Endometrial microvascular endothelial cells (primary cell): ENCODE results near the gene BAHD1. TPM values are rescaled to one million over a fixed set of nuclear protein-coding genes. Genes with fewer than 3 reads are reported as not detected.

Experiments
- in situ Hi-C: cut with HindIII; loops from 2 replicates; pipeline ENCODE4 v1.10.0; 2017; ENCODE audit warnings: low sequenced_read_pairs, low pct_unique_long_range_greater_than_20kb; ENCODE audit errors: inconsistent ontology term
- total RNA-seq: library from RNA; depleted of rRNA; stranded (reverse); fragments of >200 nt; gene quantifications from one replicate; pipeline ENCODE4 v1.2.3, GENCODE V29; 2015; ENCODE audit errors: inconsistent ontology term

BAHD1 gene
- total RNA-seq, 1 donor from 2014 or later = 17.1 TPM

DNA sequence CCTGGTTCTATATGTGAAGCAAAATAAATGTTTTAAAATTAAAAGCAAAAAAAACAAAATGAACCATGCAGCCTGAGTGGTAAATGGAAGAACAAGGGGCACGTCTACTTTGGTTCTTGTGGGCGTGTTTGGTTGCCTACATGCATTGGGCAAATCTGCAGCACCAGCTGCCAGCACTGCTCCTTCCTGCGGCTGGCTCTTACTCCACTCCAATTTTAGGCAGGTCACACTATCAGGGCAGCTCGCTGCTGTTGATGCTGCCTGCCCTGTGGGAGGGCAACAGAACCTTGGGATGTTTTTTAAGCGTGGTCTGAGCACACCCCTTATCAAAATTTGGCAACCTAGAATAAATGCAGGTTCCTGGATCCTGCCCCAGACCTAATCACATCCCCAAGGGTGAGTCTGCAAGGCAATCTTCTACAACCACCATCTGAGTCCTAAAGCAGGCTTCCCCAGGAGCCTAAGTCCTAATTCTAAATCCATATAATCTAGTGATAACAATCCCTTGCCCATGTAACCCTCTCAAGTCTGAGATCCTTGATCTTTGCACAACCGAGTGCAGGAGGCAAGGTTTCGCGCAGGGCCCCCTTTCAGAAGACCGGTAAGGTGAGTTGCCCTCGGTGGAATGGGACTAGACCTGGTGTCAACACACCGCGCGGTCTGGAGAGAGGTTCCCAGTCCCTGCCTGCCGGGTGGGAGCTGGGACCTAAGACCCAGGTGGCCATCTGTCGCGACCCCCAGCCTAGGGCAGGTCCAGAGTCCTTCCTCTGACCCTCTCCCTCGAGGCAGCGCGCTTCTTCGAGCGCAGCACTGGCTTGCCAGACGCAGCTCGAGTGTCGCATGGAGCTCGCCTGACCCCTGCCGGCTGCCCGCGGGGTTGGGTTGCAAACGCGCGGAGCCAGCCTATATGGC is 19.3 kb upstream of the BAHD1 start:
- in situ Hi-C loops = no loop called here

DNA sequence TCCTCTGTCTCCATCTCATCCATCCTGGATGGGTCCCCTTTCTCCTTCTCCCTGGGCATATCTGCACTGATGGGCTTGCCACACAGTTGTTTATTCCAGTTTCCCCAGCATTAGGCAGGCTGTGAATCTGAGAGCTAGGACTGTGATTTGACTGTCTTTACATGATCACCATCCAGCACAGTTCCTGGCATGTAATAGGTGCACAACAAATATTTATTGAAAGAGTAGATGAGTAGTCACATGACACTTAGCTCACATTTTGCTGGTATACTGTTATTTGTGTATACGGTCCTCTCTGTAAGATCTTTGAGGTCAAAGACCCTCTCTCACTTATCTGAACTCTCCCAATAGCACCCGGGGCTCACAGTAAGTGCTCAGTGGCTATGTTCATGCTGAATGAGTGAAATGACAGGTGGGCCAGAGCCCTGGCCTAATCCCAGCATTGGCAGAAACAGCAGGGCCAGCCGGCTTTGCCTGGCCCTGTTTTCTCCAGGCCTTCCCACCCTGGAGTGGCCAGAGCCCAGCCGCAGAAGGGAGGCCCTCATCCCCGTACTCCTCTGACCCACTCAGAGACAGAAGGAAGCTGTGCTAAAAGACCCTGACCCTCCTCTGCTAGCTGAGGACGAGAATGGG is 16.2 kb upstream of the BAHD1 start:
- in situ Hi-C loops = no loop called here

DNA sequence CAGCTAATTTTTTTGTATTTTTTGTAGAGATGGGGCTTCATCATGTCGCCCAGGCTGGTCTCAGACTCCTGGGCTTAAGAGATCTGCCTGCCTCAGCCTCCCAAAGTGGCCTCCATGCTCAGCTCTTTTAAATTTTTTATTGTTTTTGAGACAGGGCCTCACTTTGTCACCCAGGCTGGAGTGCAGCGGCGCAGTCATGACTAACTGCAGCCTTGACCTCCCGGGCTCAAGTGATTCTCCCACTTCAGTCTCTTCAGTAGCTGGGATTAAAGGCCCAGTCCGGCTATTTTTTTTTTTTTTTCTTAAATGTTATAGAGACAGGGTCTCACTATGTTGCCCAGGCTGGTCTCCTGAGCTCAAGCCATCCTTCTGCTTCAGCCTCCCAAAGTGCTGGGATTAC is 15.1 kb upstream of the BAHD1 start:
- in situ Hi-C loops = no loop called here

DNA sequence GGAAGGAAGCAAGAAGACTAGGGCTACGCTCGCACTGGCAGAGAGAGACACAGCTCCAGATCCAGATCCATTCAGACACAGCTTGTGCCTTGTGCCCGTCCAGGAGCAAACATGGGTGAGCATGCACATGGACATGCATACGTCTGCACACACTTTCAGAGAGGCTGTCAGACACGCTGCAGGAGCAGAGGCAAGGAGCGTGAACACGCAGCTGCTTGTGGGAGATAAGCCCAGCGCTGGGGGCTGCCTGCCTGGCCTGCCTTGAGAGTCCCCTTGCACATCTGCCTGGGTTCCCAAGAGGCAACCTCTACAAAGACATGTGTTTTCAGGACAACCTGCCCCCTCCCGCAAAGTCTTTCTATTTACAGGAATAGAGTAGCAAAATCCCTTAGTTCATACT is 13.6 kb upstream of the BAHD1 start:
- in situ Hi-C loops = no loop called here

DNA sequence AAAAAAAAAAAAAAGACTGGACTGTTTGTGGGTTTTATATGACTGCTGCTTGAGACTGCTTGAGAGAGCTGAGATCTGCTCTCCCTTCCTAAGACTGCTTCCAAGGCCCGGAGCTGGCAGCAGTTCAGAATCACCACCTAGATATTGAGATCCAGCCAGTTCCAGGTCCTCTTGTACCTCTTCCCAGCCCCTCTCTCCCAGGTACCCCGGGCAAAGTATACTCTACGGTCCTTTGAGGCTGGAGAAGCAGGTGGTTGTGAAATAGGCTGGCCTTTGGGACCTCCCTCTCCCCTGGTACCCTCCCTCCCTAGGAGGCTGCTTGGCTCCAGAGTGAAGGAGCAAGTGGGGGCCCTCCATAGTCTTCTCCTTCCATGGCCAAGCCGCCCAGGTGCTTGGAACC is 12.6 kb upstream of the BAHD1 start:
- in situ Hi-C loops = no loop called here

DNA sequence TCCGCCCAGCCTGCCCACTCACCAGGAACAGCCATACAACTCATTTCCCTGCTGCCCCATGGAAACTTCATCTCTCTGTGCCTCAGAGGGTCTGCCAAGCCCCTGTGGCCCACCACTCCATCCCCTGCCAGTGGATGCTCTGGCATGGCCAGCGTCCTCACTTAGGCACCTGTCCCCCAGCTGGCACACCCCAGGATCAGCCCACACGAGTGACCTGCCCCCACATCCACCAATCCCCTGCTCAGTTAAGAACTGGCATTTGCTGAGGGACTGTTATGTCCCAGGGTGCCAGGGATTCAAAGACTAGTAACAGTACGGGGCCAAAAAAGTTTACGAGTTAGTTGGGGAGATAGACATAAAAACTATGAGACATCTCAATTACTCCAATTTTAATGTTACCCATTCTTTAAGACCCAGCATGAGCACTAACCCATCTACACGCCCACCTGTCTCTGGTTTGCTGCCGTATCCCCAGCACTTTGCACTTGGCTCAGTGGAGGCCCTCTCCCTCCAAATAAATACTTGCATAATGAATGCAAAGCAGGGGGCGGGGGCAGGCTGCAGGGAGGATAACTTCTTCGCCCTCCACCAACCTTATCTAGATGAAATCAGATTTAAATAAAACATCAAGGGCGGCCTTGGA is 11.6 kb upstream of the BAHD1 start:
- in situ Hi-C loops = no loop called here

DNA sequence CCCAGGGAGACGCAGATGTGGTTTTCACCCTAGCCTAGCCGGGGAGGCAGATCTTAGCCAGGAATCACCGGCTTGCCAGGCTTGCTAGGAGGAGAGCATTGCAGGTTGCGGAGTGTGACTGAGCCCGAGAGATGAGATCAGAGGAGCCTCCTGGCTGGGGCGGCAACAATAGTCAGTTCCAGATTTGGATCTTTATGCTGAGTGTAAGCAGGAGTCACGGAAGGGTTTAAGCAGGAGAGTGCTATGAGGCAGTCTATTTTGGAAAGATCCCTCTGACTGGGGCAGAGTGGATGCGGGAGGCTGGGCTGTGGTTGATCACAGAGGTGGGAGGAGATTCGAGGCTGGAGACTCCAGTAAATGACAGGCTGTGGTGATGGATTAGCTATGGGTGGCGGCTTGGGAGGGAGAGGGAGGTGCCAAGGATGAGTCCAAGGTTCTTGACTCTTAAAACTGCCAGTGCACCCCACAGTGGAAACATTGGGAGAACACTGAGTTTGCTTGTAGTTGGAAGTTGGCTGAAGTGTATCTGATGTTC is 10.4 kb upstream of the BAHD1 start:
- in situ Hi-C loops = no loop called here

DNA sequence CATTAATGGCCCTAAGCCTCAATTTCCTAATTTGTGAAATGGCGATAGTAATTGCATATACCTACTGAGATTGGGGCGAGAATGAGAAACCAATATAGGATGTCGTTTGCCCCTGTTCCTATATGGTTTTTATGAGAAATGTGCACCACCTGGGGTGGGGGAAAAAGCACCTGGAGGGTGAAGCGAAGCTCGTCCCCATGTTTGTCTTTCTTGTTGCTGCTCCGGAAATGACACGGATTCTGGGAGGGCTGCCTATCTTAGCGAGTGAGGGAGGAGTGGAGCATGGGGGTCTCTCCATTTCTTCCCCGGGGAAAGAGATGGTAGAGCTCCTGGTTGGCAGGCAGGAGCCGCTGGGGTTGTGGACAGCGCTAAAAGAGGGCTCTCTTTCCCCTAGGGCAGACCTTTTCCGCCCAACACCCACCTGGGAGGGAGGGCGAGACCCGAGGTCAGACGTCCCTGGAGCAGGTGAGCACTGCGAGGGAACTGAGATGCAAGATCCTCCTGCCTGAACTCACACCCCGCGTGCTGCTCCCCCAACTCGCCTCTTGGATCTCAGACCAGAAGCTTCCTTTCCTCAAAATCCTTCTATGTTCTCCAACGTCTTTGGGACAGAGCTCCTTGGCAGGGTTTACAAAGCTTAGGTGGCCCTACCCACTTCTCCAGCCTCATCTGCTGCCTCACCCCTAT is 5.6 kb upstream of the BAHD1 start:
- in situ Hi-C loops = no loop called here

DNA sequence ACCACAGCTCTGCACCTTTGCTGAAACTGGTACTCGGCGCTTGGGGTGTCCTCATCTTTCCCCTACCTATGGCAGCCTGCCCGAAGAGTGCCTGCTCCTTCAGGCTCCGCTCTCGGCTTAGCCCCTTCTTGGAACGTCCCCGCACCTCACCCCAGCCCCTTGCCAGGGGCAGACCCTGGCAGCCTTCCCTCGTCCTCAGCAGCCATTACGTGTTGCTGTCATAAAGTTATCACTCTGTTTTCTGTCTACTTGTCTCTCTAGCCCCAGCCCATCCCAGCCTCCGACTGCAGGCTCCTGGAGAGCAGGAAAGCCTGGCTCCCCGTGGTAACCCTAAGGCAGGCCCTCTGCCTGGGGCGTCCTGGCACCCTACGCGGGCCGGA is 5.1 kb upstream of the BAHD1 start:
- in situ Hi-C loops = no loop called here

DNA sequence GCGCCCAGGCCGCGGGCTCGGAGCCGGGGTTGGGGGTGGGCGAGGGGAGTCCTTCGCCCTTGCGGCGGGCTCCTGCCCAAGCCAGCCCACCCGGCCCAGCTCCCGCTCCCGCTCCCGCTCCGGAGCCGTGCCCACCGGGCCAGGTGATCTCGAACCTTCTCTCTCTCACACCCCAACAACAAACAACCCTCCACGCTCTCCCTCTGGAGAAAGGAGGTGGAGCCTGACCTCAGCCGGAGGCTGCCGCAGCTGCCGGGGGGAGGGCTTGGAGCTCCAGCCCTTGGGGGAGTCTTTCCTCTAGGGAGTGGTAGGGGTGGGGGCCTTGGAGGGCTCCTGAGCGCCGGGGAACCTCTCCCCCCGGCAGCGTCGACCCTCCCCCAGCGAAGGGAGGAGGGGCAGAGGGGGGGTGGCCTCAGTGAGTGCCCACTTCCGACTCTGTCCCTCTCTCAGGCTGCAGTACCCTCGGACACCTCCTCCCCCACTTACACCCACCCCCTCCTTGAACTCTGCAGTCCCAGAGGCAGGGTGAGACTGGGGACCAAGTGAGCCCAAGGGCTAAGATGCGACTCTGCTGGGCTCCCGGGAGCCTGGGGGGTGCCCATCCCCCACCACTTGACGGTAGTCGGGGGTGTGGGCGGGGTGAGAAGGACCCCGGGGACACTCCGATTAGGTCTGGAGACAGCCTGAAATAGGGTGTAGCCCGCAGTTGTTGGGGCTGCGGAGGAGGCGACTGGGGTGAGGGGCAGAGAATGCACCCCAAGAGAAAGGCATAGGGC is 4.4 kb upstream of the BAHD1 start:
- in situ Hi-C loops = no loop called here

DNA sequence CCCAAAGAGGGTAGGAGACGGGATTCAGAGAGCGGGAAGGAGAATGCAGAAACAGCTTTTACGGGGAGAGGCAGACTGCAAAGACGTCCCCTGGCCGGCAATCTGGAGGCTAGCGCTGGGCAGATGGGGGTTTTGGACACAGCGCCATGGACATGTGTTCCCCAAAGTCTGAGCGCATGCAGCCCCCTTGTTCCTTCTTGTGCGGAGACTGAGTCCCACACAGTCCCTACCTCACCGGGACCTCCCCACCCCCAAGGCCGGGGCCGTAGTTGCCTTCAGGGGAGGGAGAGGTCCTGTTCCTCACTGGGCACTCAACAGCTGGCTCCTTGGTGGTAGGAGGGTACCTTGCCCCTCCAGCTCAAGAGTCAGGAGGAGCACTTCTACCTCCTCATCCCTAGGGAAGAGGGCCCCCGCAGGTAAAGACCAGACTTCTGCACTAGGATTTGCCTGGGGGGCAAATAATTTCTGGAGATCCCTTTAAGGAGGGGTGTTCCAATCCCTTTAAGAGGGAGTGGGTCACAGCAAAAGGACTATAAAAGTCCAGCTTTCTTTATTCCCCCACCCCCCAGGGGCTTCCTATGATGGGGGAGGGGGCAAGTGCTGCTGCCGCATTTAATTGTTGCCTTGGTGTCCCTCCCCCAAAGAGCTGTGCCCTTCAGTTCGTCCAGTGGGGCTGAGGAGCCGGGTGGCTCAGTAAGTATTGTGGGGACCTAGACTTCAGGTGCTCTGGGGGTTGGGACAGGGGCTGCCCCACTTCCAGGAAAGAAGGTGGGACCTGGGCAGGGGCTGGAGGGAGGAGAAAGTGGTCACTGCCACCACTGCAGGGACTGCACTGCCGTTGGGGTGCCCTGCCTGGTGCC is 3.6 kb upstream of the BAHD1 start:
- in situ Hi-C loops = no loop called here

DNA sequence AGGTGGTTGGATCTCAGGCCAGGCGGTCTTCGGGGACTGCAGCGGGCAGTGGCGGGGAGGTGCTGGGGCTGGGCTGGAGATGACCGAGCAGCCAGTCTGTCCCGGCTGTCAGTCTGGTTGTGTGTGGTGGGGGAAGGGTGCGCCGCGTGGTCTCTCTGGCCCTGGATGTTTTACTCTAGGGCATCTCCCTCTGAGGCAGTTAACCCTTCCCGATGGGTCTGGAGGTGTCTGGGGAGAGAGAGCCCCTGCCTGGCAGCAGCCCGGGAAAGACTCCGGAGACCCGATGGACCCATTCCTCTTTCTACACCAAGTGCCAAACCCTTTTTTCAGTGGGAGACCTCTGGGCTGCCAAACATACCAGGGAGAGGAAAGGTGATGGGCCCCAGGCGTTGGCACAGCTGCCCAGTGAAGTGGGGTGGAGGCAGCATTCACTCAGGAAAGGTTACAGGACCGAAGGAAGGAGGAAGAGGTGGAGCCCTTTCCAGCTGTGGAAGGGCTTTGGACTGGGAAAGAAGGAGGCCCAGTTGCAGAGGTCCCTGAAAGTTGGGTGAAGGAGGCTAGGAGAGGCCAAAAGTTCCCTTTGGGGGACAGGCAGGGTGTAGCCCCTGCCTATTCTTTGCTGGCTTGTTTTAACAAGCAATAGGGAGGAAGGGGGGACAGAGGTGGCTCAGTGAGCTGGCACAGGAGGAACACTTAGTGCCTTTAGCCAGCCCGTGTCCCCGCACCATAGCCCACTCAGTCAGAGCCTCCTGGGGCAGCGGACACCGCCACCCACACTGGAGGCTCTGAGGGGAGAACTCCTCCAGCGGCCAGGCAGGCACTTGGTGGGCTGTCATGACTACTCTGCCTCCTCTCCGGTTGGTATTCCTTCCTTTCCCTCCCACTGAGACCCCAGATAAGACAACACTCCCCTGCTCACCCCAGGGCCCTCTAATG is 2.7 kb upstream of the BAHD1 start:
- in situ Hi-C loops = no loop called here

DNA sequence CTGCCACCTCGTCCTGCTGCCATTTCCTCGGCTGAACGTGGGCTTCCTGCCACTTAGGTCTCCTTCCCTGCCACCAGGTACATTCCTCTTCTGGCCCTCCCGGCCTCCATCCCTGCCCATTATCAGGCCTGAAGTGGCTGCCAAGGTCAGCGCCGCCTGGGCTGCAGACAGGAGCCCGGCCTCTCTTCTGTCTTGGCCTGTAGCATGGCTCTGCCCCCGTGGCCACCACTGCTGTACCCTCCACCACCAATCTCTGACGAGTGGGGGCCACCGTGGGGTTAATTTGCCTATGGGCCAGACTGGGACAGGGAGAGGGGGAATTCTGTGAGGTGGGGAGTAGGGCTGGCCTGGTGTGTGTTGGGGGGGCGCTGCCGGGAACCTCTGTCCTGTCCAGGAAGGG is 2.0 kb upstream of the BAHD1 start:
- in situ Hi-C loops = no loop called here

DNA sequence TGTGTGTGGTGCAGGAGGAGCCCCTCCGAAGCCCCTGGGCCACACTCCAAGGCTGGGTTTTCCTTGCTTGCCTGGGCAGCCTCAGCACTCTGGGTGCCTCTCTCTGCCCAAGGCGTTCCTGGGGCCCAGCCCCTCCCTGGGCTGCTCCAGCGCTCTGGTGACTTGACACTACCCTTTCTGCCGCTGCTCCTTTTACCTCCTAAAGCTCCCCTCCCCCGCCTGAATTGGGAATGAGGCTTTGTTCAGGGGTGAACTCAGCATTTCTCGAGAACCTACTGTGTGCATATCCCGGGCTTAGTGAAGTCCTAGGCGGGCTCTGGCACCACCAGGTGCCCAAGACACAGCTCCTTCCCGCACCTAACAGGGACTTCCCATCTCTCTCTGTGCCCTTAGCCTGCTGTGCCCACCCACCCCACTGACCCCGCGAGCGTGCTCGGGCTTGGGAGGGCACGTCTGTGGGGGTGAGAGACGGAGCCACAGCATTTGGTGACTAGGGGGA is 1.2 kb upstream of the BAHD1 start:
- in situ Hi-C loops = no loop called here

DNA sequence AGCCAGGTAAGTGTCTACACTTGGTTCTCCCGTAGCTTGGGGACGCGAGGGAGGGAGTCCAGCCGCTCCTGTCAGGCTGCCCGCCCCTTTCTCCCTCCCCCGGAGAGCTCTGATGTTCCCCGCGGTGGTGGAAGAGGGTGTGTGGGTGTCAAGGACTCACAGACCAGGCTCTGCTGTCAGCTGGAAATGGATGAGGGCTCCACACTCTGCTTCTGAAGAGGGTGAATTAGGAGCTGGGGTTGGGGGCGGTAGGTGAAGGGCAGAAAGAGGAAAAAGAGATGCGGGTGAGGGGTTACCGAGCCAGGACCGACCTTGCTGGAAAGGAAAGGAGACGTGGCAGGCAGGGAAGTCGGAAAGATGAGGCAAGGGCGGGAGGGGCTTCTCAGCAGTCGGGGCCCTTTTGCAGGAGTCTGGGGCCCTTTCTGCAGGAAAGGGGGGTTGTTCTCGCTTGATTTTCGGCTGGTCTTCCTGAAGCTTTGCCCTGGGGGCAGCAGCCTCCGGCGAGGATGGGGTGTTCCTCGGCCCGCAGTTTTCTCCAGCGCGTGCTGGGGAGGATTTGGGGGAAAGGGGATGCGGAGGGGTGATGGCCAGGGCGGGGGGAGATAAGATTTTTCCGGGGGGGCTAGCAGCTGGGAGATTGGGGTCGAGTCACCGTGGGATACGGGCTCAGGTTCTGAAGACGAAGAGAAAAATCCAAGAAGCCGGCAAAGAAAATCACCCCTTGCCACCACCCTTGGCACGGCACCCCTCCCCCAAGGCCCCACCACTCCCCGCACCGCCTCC is 602 bp upstream of the BAHD1 start:
- in situ Hi-C loops = no loop called here
